Liver (tissue), 2 donors: Measurements from ENCODE around the gene VPREB1.

ENCODE experiments used
- RXRA ChIP-seq, 2 donors: IDR thresholded peaks; 2 replicates each; pipeline ENCODE4 v1.6.1; 2017 to 2018; ENCODE audit warnings: antibody characterized with exemption in 2 of 2, mild to moderate bottlenecking in 1 of 2
- TAF1 ChIP-seq: conservative IDR thresholded peaks from 2 replicates; pipeline ENCODE4 v1.6.1; 2016; ENCODE audit warnings: antibody characterized with exemption, mild to moderate bottlenecking
- donor health status: healthy.

- no peak for TF ChIP-seq TAF1
- TF ChIP-seq RXRA (IDR thresholded peaks at IDR 0.05) = no peak
Measured at GRCh38 chr22:22216450-22216959, 28.1 kb upstream of the VPREB1 start.
